Measurements from ENCODE around the gene EBF3. TPM values are rescaled to one million over a fixed set of nuclear protein-coding genes. Genes with fewer than 3 reads are reported as not detected.

Gene EBF3
- 0.88 and 0.91 TPM in 2 replicates for total RNA-seq

GRCh38 chr10:129963641-129964501, at the start of gene EBF3:
TSS of gene EBF3 (minus strand) at chr10:129964274. CDS start at chr10:129963768, 506 bp downstream.

Other genes starting within 250 kb of the EBF3 start
- 0.39 TPM in 1 of 2 replicates, not detected in the other for gene C10orf143, start 146.6 kb upstream of the EBF3 start, total RNA-seq
- 39.3 and 88.0 TPM in 2 replicates for gene GLRX3, start 172.1 kb upstream of the EBF3 start, total RNA-seq